PC-3 (cell line): ENCODE results near the gene C3orf22. TPM values are rescaled to one million over a fixed set of nuclear protein-coding genes. Genes with fewer than 3 reads are reported as not detected.

Experiments
- ATAC-seq: fragments of 200-7000 bp; cut with Tn5 transposase; 2 replicates; pipeline ENCODE4 v1.9.1; 2020; ENCODE audit warnings: mild to moderate bottlenecking, moderate library complexity
- BruUV-seq: library from RNA; stranded (reverse); fragments of 400-500 nt; replicated peaks from 2 replicates; lab custom pipeline; 2021; lab: Mats Ljungman, UMichigan
- CTCF ChIA-PET: fragments of 300-600 bp; sonication (Branson Sonifier 250); formaldehyde crosslinking; loops from one replicate; lab custom pipeline; 2022; ENCODE audit warnings: antibody characterized with exemption; lab: Charles Lee
- POLR2A ChIA-PET: fragments of 300-600 bp; sonication (Branson Sonifier 250); formaldehyde crosslinking; loops from one replicate; lab custom pipeline; 2022; ENCODE audit warnings: antibody characterized with exemption; ENCODE audit not compliant: unreplicated experiment; lab: Charles Lee
- DNase-seq: peaks from one replicate; pipeline ENCODE4 v3.0.0-alpha.2; 2015
- H2AFZ ChIP-seq: fragments of 300-600 bp; sonication (generic); 2 replicates; pipeline ENCODE4 v1.6.0; 2016; ENCODE audit warnings: antibody characterized with exemption, low read length
- H3F3A ChIP-seq: fragments of 300-600 bp; sonication (generic); one replicate; pipeline ENCODE4 v1.6.0; 2017; ENCODE audit warnings: antibody characterized with exemption, low read length, control low read depth, mild to moderate bottlenecking; ENCODE audit not compliant: unreplicated experiment
- H3K27ac ChIP-seq: fragments of 300-600 bp; sonication (generic); 2 replicates; pipeline ENCODE4 v1.5.1; 2016; ENCODE audit warnings: mild to moderate bottlenecking, low read length
- H3K27me3 ChIP-seq: fragments of 300-600 bp; sonication (generic); 2 replicates; pipeline ENCODE4 v1.6.1; 2016; ENCODE audit warnings: low read length, mixed read lengths
- H3K36me3 ChIP-seq: fragments of 300-600 bp; sonication (generic); 2 replicates; pipeline ENCODE4 v1.6.1; 2016; ENCODE audit warnings: low read depth, mixed run types, low read length, mixed read lengths
- H3K4me1 ChIP-seq: fragments of 300-600 bp; sonication (generic); 2 replicates; pipeline ENCODE4 v1.5.1; 2016; ENCODE audit warnings: low read length; ENCODE audit not compliant: insufficient read depth
- H3K4me2 ChIP-seq: fragments of 300-600 bp; sonication (generic); 2 replicates; pipeline ENCODE4 v1.6.0; 2016; ENCODE audit warnings: low read length
- H3K4me3 ChIP-seq: fragments of 300-600 bp; sonication (generic); 2 replicates; pipeline ENCODE4 v1.5.1; 2016; ENCODE audit warnings: mild to moderate bottlenecking, low read length, mixed read lengths
- H3K79me2 ChIP-seq: fragments of 300-600 bp; sonication (generic); 2 replicates; pipeline ENCODE4 v1.6.1; 2017; ENCODE audit warnings: low read length, mixed read lengths
- H3K9ac ChIP-seq: fragments of 300-600 bp; sonication (generic); 2 replicates; pipeline ENCODE4 v1.6.0; 2016; ENCODE audit warnings: mild to moderate bottlenecking, low read length
- H3K9me2 ChIP-seq: fragments of 300-600 bp; sonication (generic); replicated peaks from 2 replicates; pipeline ENCODE4 v1.6.1; 2016; ENCODE audit warnings: mixed run types, low read length, mixed read lengths
- H3K9me3 ChIP-seq: fragments of 300-600 bp; sonication (generic); 2 replicates; pipeline ENCODE4 v1.6.1; 2016; ENCODE audit warnings: low read length, mixed read lengths
- H4K20me1 ChIP-seq: fragments of 300-600 bp; sonication (generic); 2 replicates; pipeline ENCODE4 v1.6.1; 2016; ENCODE audit warnings: low read length, mixed read lengths
- CTCF ChIP-seq: fragments of 300-600 bp; sonication (generic); conservative IDR thresholded peaks from 2 replicates; pipeline ENCODE4 v1.5.1; 2017; ENCODE audit warnings: antibody characterized with exemption, low read depth, mild to moderate bottlenecking, low read length
- EZH2 ChIP-seq: fragments of 300-600 bp; sonication (generic); IDR thresholded peaks from one replicate; pipeline ENCODE4 v1.6.1; 2017; ENCODE audit warnings: antibody characterized with exemption, mild to moderate bottlenecking, low read length; ENCODE audit not compliant: unreplicated experiment
- EZH2phosphoT487 ChIP-seq: fragments of 300-600 bp; sonication (generic); IDR thresholded peaks from 2 replicates; pipeline ENCODE4 v1.6.1; 2018; ENCODE audit warnings: mild to moderate bottlenecking, antibody characterized with exemption, low read length, borderline replicate concordance
- intact Hi-C: fragments of 100-400 bp; cut with micrococcal nuclease; formaldehyde crosslinking; loops from 2 replicates; pipeline ENCODE4 v1.9.0; 2023
- total RNA-seq: library from RNA; depleted of rRNA; stranded (reverse); fragments of >200 nt; gene quantifications from 2 replicates; pipeline ENCODE4 v1.2.3, GENCODE V29; 2014

C3orf22 gene
- total RNA-seq, 1 experiment from 2014 or later: not detected

GRCh38 chr3:126571078-126571477 lies 12.3 kb upstream of the C3orf22 start:
- Histone ChIP-seq H3K27ac (no peak overlapping the region), H3K79me2 (no peaks in the 10 kb centered on the region), H3K27me3 (0 out of 2 replicates have a peak, but pooled peaks cover 7% of the 10 kb centered on the region), H3K9me3 (no peaks in the 10 kb centered on the region), H3K4me2 (no peak overlapping the region), H4K20me1 (no peaks in the 10 kb centered on the region), H2AFZ (no peak overlapping the region), H3K9ac (no peak overlapping the region), H3K9me2 (no peaks in the 10 kb centered on the region), H3K4me1 (no peaks in the 10 kb centered on the region), H3K4me3 (no peak overlapping the region), H3K36me3 (no peaks in the 10 kb centered on the region), H3F3A (no peaks in the 10 kb centered on the region)
- ChIA-PET POLR2A (no interaction called here), CTCF (no interaction called here)
- TF ChIP-seq EZH2phosphoT487: no peak
- ATAC-seq (no peak), DNase-seq (no peak)
- intact Hi-C loops: no loop called here
- no TSS peak for BruUV-seq

GRCh38 chr3:126570103-126570541 lies 11.4 kb upstream of the C3orf22 start:
- intact Hi-C loops: no loop called here
- H3K9me2 ChIP-seq: no peaks in the 10 kb centered on the region
- no peak overlapping the region for H3K27ac ChIP-seq
- no peaks in the 10 kb centered on the region for H3K4me1 ChIP-seq
- no peak overlapping the region for H3K4me3 ChIP-seq
- no peaks in the 10 kb centered on the region for H4K20me1 ChIP-seq
- H3K9ac ChIP-seq: no peak overlapping the region
- ChIA-PET POLR2A (no interaction called here), CTCF (no interaction called here)
- no peaks in the 10 kb centered on the region for H3F3A ChIP-seq
- ATAC-seq (no peak), DNase-seq (no peak)
- no peak overlapping the region for H3K4me2 ChIP-seq
- no TSS peak for BruUV-seq
- no peaks in the 10 kb centered on the region for H3K9me3 ChIP-seq
- no peak for TF ChIP-seq EZH2
- TF ChIP-seq CTCF: no peak; the same call in 1 of the 2 replicates
- no peak for TF ChIP-seq EZH2phosphoT487
- H3K27me3 ChIP-seq: 0 out of 2 replicates have a peak, but pooled peaks cover 10% of the 10 kb centered on the region
- H3K36me3 ChIP-seq: no peaks in the 10 kb centered on the region
- H2AFZ ChIP-seq: no peak overlapping the region
- H3K79me2 ChIP-seq: no peaks in the 10 kb centered on the region

GRCh38 chr3:126569390-126569975 lies 10.8 kb upstream of the C3orf22 start:
- POLR2A ChIA-PET: no interaction called here
- H3K4me3 ChIP-seq: no peak overlapping the region
- CTCF ChIA-PET: no interaction called here
- no peak for DNase-seq
- no peaks in the 10 kb centered on the region for H3F3A ChIP-seq
- BruUV-seq: no TSS peak
- intact Hi-C loops: no loop called here
- no peaks in the 10 kb centered on the region for H4K20me1 ChIP-seq
- no peaks in the 10 kb centered on the region for H3K4me1 ChIP-seq
- H2AFZ ChIP-seq: no peak overlapping the region
- no peaks in the 10 kb centered on the region for H3K36me3 ChIP-seq
- TF ChIP-seq CTCF: no peak
- TF ChIP-seq EZH2: no peak
- no peak for TF ChIP-seq EZH2phosphoT487
- H3K27ac ChIP-seq: no peak overlapping the region
- no peak overlapping the region for H3K4me2 ChIP-seq
- H3K27me3 ChIP-seq: 0 out of 2 replicates have a peak, but pooled peaks cover 10% of the 10 kb centered on the region
- H3K9ac ChIP-seq: no peak overlapping the region
- no peaks in the 10 kb centered on the region for H3K79me2 ChIP-seq
- H3K9me3 ChIP-seq: no peaks in the 10 kb centered on the region
- no peak for ATAC-seq
- no peaks in the 10 kb centered on the region for H3K9me2 ChIP-seq
